ENCODE results near the gene AUH.

Gene AUH

DNA sequence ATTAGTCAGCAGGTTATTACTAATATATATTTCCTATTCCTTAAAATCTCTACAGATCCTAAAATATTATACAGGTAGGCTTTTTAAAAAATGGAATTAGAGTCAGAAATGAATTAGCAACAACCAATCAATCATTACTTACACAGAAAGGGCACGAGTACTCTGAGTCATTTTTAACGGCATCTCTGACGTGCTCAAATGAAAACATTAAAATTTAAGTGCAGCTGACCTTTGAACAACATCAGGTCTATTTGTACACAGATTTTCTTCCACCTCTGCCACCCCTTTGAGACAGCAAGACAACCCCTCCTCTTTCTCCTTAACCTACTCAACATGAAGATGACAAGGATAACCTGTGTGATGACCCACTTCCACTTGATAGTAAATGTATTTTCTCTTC is 19.1 kb downstream of the AUH start:
- Histone ChIP-seq H3K36me3 (peaks cover 25% of the 10 kb centered on the region), H3K27ac (no peak overlapping the region), H3K4me1 (ENCODE audit: control insufficient read depth in 1 of 2, insufficient read depth in 1 of 2, low read depth in 1 of 2, low read length in 1 of 2) (no peaks in the 10 kb centered on the region), H3K9me3 (no peaks in the 10 kb centered on the region), H3K27me3 (no peaks in the 10 kb centered on the region), H3K4me3 (ENCODE audit: low read depth in 1 of 2, low read length in 1 of 2) (no peak overlapping the region)
- no peak for TF ChIP-seq CTCF (IDR thresholded peaks at IDR 0.05)

- Histone ChIP-seq H3K4me3 (ENCODE audit: low read depth in 1 of 2, low read length in 1 of 2) (no peak overlapping the region), H3K4me1 (ENCODE audit: control insufficient read depth in 1 of 2, insufficient read depth in 1 of 2, low read depth in 1 of 2, low read length in 1 of 2) (no peaks in the 10 kb centered on the region), H3K9me3 (no peaks in the 10 kb centered on the region), H3K27me3 (no peaks in the 10 kb centered on the region), H3K36me3 (peaks cover 25% of the 10 kb centered on the region), H3K27ac (no peak overlapping the region)
- TF ChIP-seq CTCF (IDR thresholded peaks at IDR 0.05): no peak
These were observed 20.0 kb downstream of the AUH start for GRCh38 chr9:91341749-91342148.

DNA sequence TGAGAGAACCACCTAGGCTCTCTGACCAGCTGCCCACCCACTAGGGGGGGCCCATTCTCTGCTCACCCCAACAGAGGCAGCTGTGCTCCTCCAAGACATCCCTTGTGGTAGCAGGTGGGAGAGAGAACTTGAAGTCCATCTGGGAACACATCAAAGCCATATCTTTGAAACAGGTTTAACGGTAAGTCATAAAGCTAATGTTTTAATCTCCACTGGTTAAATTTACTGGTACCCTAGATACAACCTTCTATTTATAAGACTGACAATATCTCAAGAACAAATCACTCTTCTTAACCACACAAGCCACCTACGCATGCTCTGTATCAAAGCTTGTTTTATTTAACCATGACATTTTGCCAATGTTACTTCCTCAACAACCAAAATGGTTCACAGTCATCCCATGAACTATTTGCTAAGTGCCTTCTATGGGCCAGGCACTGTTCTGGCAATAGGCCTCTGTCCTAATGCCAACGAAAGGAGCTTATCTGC is 20.4 kb downstream of the AUH start:
- no peaks in the 10 kb centered on the region for H3K27me3 ChIP-seq
- no peak overlapping the region for H3K27ac ChIP-seq
- no peaks in the 10 kb centered on the region for H3K4me1 ChIP-seq (ENCODE audit: control insufficient read depth in 1 of 2, insufficient read depth in 1 of 2, low read depth in 1 of 2, low read length in 1 of 2)
- H3K36me3 ChIP-seq: peaks cover 25% of the 10 kb centered on the region
- TF ChIP-seq CTCF (IDR thresholded peaks at IDR 0.05): no peak
- no peak overlapping the region for H3K4me3 ChIP-seq (ENCODE audit: low read depth in 1 of 2, low read length in 1 of 2)
- no peaks in the 10 kb centered on the region for H3K9me3 ChIP-seq

- TF ChIP-seq CTCF (IDR thresholded peaks at IDR 0.05): no peak
- H3K36me3 ChIP-seq: peaks cover 25% of the 10 kb centered on the region
These were observed 21.2 kb downstream of the AUH start for GRCh38 chr9:91340395-91340967.

DNA sequence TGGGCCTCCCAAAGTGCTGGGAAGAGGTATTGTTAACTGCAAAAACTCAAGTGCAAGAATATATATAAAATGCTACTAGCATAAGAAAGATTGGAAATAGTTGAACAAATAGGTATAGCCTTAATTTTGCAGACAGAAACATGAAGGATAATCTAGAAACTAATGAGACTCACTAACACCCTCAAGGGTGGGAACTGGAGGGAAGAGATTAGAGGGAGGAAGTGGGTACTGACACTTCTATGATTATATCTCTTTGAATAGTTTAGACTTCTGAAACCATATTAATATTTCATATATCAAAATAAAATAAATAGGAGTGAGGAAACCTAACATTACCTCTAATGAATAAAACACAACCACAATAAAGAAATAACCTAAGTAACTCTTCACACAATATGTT is 23.0 kb downstream of the AUH start:
- Histone ChIP-seq H3K4me3 (ENCODE audit: low read depth in 1 of 2, low read length in 1 of 2) (no peak overlapping the region), H3K27ac (no peak overlapping the region), H3K4me1 (ENCODE audit: control insufficient read depth in 1 of 2, insufficient read depth in 1 of 2, low read depth in 1 of 2, low read length in 1 of 2) (no peaks in the 10 kb centered on the region), H3K9me3 (no peaks in the 10 kb centered on the region), H3K27me3 (no peaks in the 10 kb centered on the region), H3K36me3 (peaks cover 25% of the 10 kb centered on the region)
- no peak for TF ChIP-seq CTCF (IDR thresholded peaks at IDR 0.05)

More at GRCh38 chr9:91340395-91340967, 21.2 kb downstream of the AUH start:
- Histone ChIP-seq H3K4me3 (ENCODE audit: low read depth in 1 of 2, low read length in 1 of 2) (no peak overlapping the region), H3K27ac (no peak overlapping the region), H3K9me3 (no peaks in the 10 kb centered on the region), H3K27me3 (no peaks in the 10 kb centered on the region), H3K4me1 (ENCODE audit: control insufficient read depth in 1 of 2, insufficient read depth in 1 of 2, low read depth in 1 of 2, low read length in 1 of 2) (no peaks in the 10 kb centered on the region)
